ENCODE measurements around the gene RPTOR.

- TF ChIP-seq, protein P1, sequence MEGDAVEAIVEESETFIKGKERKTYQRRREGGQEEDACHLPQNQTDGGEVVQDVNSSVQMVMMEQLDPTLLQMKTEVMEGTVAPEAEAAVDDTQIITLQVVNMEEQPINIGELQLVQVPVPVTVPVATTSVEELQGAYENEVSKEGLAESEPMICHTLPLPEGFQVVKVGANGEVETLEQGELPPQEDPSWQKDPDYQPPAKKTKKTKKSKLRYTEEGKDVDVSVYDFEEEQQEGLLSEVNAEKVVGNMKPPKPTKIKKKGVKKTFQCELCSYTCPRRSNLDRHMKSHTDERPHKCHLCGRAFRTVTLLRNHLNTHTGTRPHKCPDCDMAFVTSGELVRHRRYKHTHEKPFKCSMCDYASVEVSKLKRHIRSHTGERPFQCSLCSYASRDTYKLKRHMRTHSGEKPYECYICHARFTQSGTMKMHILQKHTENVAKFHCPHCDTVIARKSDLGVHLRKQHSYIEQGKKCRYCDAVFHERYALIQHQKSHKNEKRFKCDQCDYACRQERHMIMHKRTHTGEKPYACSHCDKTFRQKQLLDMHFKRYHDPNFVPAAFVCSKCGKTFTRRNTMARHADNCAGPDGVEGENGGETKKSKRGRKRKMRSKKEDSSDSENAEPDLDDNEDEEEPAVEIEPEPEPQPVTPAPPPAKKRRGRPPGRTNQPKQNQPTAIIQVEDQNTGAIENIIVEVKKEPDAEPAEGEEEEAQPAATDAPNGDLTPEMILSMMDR (IDR thresholded peaks at IDR 0.05; ENCODE audit: poor library complexity, severe bottlenecking): no peak
- TF ChIP-seq EP300 (conservative IDR thresholded peaks at IDR 0.05; ENCODE audit: poor library complexity, severe bottlenecking) (no peak), RAD21 (conservative IDR thresholded peaks at IDR 0.05) (no peak), REST (IDR thresholded peaks at IDR 0.05; ENCODE audit: borderline replicate concordance) (no peak), POLR2AphosphoS5 (IDR thresholded peaks at IDR 0.05) (no peak), TAF1 (IDR thresholded peaks at IDR 0.05; ENCODE audit: low read depth) (no peak), MXI1 (conservative IDR thresholded peaks at IDR 0.05; ENCODE audit: poor library complexity, severe bottlenecking) (no peak), EZH2 (IDR thresholded peaks at IDR 0.05; ENCODE audit: borderline replicate concordance, insufficient read depth, low read length, poor library complexity, severe bottlenecking) (no peak), SMC3 (conservative IDR thresholded peaks at IDR 0.05; ENCODE audit: poor library complexity) (no peak)
Measured at GRCh38 chr17:80838311-80839025, 293.8 kb downstream of the RPTOR start.
